Measurements from ENCODE around the gene GNAQ.

GRCh38 chr9:77750981-77751340 is 280.6 kb downstream of the GNAQ start:
- TF ChIP-seq CTCF (IDR thresholded peaks at IDR 0.05) = no peak
- TF ChIP-seq ZNF263 (CRISPR knock-in tag; IDR thresholded peaks at IDR 0.05; ENCODE audit: low read depth) = no peak
- no peak for TF ChIP-seq ZNF416 (CRISPR knock-in tag; IDR thresholded peaks at IDR 0.05)
- TF ChIP-seq RORB (CRISPR knock-in tag; IDR thresholded peaks at IDR 0.05) = no peak
- TF ChIP-seq MLX (CRISPR knock-in tag; IDR thresholded peaks at IDR 0.05) = no peak
- TF ChIP-seq E2F5 (CRISPR knock-in tag; IDR thresholded peaks at IDR 0.05) = no peak
- no peak for TF ChIP-seq ZNF512 (CRISPR knock-in tag; IDR thresholded peaks at IDR 0.05; ENCODE audit: borderline replicate concordance)
- TF ChIP-seq TCF7 (CRISPR knock-in tag; IDR thresholded peaks at IDR 0.05; ENCODE audit: low read depth) = no peak
- TF ChIP-seq, protein P1, sequence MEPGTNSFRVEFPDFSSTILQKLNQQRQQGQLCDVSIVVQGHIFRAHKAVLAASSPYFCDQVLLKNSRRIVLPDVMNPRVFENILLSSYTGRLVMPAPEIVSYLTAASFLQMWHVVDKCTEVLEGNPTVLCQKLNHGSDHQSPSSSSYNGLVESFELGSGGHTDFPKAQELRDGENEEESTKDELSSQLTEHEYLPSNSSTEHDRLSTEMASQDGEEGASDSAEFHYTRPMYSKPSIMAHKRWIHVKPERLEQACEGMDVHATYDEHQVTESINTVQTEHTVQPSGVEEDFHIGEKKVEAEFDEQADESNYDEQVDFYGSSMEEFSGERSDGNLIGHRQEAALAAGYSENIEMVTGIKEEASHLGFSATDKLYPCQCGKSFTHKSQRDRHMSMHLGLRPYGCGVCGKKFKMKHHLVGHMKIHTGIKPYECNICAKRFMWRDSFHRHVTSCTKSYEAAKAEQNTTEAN (CRISPR knock-in tag; IDR thresholded peaks at IDR 0.05) = no peak
- no peak for TF ChIP-seq ZNF121 (CRISPR knock-in tag; IDR thresholded peaks at IDR 0.05)

Measured in WTC11 (cell line).